Motor neuron (in vitro differentiated cells): ENCODE data around the gene SEPTIN10. TPM values are rescaled to one million over a fixed set of nuclear protein-coding genes. Genes with fewer than 3 reads are reported as not detected.
"Not testable (repeated sequence)": the region's sequence is repeated elsewhere in the genome, so short reads cannot be mapped to it uniquely, and the experiment has no call there.

Experiments used
- ATAC-seq, 8 experiments: fragments of 200-7000 bp; cut with Tn5 transposase; replicated peaks in 6 of 8; 2 replicates each; pipeline ENCODE4 v1.8.0; 2021; ENCODE audit warnings: mild to moderate bottlenecking in 8 of 8, moderate library complexity in 8 of 8
- H3K27ac ChIP-seq, 2 donors: fragments of 250-450 bp; sonication (Bioruptor Pico); 2 replicates each; pipeline ENCODE4 v1.9.0; 2021; ENCODE audit warnings: antibody characterized with exemption in 2 of 2, mild to moderate bottlenecking in 2 of 2, moderate library complexity in 1 of 2
- H3K4me1 ChIP-seq, 2 donors: fragments of 250-450 bp; sonication (Bioruptor Pico); replicated peaks in 1 of 2; 2 replicates each; pipeline ENCODE4 v1.6.1; 2021; ENCODE audit warnings: antibody characterized with exemption in 2 of 2, mild to moderate bottlenecking in 2 of 2, moderate library complexity in 1 of 2
- H3K4me3 ChIP-seq, 5 donors: fragments of 250-450 bp; sonication (Bioruptor Pico); 2 replicates each; pipeline ENCODE4 v1.9.0; 2021; ENCODE audit warnings: antibody characterized with exemption in 5 of 5, mild to moderate bottlenecking in 5 of 5, moderate library complexity in 4 of 5
- WGBS, 10 experiments: fragments of 450-650 bp; shearing (Covaris generic); methylation state at CpG; one replicate each; pipeline ENCODE4 v1.0.0; 2022; 5-methylcytosine and 5-hydroxymethylcytosine counted together
- in situ Hi-C, 9 experiments: fragments of 400-800 bp; cut with MboI; loops; one replicate each; pipeline ENCODE4 v1.15.0; 2021; ENCODE audit warnings: low sequenced_read_pairs in 9 of 9, low pct_unique_long_range_greater_than_20kb in 2 of 9; ENCODE audit not compliant: unreplicated experiment in 9 of 9
- total RNA-seq, 8 experiments: library from RNA; unstranded; fragments of 300-600 nt; gene quantifications; 2 replicates each; pipeline versions ENCODE4 v1.2.3 to v1.2.4, GENCODE V29; 2022

Gene SEPTIN10
- total RNA-seq, 8 experiments from 2014 or later: 22.1 to 53.8 (median 33.5) TPM

DNA sequence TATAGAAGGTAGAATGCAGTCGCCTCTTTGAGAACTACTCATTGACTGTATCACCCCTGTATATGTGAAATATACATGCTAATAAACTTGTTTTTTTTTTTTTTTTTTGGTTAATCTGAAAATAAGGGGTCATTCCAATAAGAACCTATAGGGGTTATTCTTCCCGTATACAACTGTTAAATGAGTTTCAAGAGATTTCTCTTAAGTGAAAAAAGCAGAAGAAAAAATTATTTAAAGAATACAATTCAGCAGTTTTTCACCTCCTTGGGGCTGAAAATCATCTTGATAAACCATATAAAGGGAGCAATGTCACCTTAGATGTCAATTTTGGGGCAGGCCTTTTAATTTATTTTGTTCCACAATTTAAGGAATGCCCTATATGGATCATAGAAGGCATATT, 66.5 kb downstream of the SEPTIN10 start:
- H3K4me3 ChIP-seq: no peak overlapping the region
- in situ Hi-C loops: no loop called here
- ATAC-seq: no peak
- no peaks in the 10 kb centered on the region for H3K4me1 ChIP-seq
- H3K27ac ChIP-seq: no peak overlapping the region
- 43 to 100% (median 88%) methylated on average over 1 to 2 of the region's 2 CpGs; no CpG with 5 or more reads in 1 of the 10 experiments for WGBS, 10 experiments

DNA sequence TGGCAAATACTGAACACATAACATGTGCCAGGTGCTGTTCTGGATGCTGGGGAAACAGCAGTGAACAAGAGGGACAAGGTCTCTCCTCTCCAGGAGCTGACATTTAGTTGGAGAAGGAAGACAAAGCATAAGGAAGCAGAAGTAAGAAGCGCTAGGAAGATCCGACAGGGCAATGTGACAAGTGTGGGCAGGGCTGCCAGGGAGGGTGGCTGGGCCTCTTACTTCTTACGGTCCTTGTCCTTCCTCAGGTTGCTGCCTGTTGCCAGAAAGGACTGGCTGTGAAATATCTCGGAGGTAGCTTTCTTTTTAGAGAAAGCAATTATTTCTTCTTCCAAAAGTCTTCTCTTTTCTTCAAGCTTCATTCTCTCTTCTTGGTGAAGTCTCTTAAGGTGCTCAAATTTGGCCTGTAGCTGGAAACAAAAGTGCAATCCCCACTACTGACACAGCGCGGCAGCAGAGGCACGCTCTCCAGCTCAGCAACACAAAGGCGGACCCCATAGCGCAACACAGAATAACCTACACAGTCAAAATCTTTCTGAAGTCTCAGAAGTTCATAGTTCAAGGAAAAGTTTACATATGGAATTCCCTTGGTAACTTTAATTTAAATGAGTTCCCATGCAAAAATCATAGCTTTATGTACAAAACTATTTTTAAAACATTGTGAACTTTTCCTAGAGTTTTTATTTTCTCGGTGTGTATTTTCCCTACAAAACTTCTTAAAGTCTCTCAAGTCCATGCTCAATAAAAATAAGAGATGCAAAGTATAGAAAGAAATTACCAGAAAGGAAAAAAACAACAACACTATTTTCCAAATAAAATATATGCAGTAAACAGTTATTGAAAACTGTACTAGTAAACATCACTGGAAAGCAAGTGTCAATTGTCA, 67.7 kb downstream of the SEPTIN10 start:
- WGBS, 10 experiments: 16 to 77% (median 37%) methylated on average over 2 to 10 of the region's 10 CpGs
- no peak overlapping the region for H3K27ac ChIP-seq
- ATAC-seq: peak; percentile 68 to 83 (median 75)
- H3K4me1 ChIP-seq: no peaks in the 10 kb centered on the region
- in situ Hi-C loops: no loop called here
- H3K4me3 ChIP-seq: no peak overlapping the region

DNA sequence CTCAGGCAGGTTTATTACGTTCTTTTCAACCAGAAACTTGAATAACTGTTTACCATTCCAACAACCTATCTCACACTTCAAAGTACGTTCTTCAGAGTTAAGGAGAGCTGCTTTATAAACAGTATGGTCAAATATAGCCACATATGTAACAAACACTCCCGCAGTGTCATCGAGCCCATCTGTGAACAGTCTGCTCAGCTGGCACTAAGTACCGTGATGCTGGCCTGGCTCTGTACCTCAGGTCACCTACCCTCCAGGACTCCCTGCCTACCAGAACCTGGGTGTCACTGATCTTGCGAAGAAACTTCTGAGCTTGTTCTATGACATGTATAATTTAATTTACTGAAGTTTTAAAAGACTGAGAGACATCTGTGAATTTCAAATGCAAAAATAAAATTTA, 71.4 kb downstream of the SEPTIN10 start:
- WGBS, 10 experiments: 63 to 100% (median 87%) methylated on average over 1 to 6 of the region's 6 CpGs; no CpG with 5 or more reads in 1 of the 10 experiments
- no peaks in the 10 kb centered on the region for H3K4me1 ChIP-seq
- H3K27ac ChIP-seq: no peak overlapping the region
- in situ Hi-C loops: no loop called here
- no peak overlapping the region for H3K4me3 ChIP-seq
- no peak for ATAC-seq

DNA sequence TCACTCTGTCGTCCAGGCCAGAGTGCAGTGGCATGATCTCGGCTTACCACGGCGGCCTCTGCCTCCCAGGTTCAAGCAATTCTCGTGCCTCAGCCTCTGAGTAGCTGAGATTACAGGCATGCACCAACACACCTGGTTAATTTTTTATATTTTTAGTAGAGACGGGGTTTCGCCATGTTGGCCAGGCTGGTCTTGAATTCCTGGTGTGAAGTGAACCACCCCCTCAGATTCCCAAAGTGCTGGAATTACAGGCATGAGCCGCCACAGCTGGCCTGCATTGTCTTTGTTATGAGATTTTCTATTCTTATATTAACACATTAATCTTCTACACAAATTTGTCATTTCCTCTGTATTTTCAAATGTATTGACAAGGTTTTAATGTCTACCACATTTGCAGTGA, 75.2 kb downstream of the SEPTIN10 start:
- Histone ChIP-seq H3K4me3 (no peak overlapping the region), H3K4me1 (no peaks in the 10 kb centered on the region), H3K27ac (no peak overlapping the region)
- in situ Hi-C loops: no loop called here
- WGBS, 10 experiments: 41 to 100% (median 86%) methylated on average over 1 to 8 of the region's 8 CpGs; no CpG with 5 or more reads in 3 of the 10 experiments
- ATAC-seq: no peak

DNA sequence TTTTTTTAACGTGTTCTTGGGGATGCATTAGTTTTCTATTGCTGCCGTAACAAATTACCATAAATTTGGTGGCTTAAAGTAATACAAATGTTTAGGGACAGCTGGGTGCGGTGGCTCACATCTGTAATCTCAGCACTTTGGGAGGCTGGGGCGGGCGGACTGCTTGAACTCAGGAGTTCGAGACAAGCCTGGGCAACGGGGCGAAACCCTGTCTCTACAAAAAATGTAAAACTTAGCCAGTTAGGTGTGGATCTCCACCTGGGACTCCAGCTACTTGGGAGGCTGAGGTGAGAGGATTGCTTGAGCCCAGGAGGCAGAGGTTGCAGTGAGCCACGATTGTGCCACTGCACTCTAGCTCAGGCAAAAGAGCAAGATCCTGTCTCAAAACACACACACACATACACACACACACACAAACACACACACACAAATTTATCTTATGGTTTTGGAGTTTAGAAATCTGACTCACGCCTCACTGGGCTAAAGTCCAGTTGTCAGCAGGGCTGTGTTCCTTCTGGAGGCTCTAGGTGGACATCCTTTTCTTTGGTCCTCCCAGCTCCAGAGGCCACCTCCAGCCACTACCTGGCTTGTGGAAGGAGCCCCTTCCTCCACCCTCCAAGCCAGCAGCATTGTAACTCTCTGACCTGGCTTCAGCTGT, 76.1 kb downstream of the SEPTIN10 start:
- no peak overlapping the region for H3K4me3 ChIP-seq
- 83 to 100% (median 91%) methylated on average over 1 to 8 of the region's 10 CpGs; no CpG with 5 or more reads in 2 of the 10 experiments for WGBS, 10 experiments
- no peak for ATAC-seq
- H3K27ac ChIP-seq: no peak overlapping the region
- no peaks in the 10 kb centered on the region for H3K4me1 ChIP-seq
- in situ Hi-C loops: no loop called here

DNA sequence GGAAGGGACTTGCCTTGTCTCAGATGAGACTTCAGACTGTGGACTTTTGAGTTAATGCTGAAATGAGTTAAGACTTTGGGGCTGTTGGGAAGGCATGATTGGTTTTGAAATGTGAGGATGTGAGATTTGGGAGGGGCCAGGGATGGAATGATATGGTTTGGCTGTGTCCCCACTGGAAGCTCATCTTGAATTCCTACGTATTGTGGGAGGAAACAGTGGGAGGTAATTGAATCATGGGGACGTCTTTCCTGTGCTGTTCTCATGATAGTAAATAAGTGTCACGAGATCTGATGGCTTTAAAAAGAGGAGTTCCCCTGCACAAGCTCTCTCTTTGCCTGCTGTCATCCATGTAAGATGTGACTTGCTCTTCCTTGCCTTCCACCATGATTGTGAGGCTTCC, 77.2 kb downstream of the SEPTIN10 start:
- H3K27ac ChIP-seq, ATAC-seq, H3K4me1 ChIP-seq, H3K4me3 ChIP-seq, in situ Hi-C loops: not testable (repeated sequence)
- WGBS, 10 experiments: 6 to 95% (median 74%) methylated on average over 1 to 3 of the region's 3 CpGs; no CpG with 5 or more reads in 1 of the 10 experiments

DNA sequence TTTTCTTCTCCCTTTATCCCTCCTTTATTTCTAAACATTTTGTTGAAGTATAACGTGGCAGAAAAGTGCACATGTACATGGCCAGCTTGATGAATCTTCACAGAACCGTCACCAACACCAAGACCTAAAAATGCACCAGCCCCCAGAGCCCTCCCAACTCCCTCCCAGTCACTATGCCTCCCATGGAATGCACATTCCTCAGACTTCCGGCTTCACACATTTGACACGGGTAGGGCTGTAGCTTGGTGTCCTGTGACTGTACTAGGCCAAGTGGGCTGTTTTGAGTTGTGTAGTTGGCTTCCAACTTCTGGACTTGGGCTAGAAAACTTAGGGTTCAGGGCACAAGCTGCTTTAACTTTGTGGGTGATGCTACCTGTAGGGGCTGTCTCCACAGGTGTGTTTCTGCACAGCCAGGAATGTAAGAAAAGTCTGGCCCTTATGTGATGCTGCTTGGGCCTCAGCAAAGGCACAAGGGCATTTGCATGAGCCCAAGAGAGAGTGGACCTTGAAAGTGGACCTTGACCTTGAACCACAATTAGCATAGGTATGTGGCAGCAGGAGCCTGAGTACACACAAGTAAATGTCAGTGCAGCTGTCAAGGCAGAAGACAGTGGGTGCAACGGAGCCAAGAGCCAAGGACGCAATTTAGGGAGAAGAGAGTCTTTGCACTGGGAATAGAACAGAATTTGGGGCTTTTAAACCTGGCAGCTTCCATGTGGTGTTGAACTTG, 78.4 kb downstream of the SEPTIN10 start:
- in situ Hi-C loops: no loop called here
- WGBS, 10 experiments: 14 to 100% (median 85%) methylated on average over 1 to 6 of the region's 6 CpGs; no CpG with 5 or more reads in 2 of the 10 experiments
- Histone ChIP-seq H3K4me1 (no peaks in the 10 kb centered on the region), H3K4me3 (no peak overlapping the region), H3K27ac (no peak overlapping the region)
- ATAC-seq: peak in 1 of 8 experiments; percentile 70

DNA sequence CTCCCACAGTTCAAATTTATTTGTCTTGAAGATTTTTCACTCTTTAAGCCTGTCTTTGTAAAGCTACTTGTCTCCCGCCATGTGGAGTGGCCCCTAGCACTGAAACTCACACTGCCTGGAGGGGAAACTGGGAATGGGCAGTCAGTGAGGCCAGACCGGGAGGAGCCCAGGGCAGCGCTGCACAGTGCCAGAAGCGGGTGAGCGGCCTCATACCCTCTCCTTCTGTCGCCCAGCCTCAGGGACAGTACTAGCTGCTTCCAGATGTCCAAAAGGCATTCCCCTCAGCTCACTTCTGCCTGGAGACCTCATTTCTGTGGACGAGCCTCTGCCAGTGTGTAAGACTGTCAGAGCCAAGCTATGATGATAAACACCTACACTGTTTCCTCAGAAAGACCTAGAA, 79.9 kb downstream of the SEPTIN10 start:
- 0 to 81% (median 72%) methylated on average over 2 to 5 of the region's 7 CpGs; no CpG with 5 or more reads in 3 of the 10 experiments for WGBS, 10 experiments
- ATAC-seq: peak in 2 of 8 experiments; percentile 29 to 38
- in situ Hi-C loops: no loop called here
- H3K4me3 ChIP-seq: no peak overlapping the region
- no peaks in the 10 kb centered on the region for H3K4me1 ChIP-seq
- H3K27ac ChIP-seq: no peak overlapping the region

DNA sequence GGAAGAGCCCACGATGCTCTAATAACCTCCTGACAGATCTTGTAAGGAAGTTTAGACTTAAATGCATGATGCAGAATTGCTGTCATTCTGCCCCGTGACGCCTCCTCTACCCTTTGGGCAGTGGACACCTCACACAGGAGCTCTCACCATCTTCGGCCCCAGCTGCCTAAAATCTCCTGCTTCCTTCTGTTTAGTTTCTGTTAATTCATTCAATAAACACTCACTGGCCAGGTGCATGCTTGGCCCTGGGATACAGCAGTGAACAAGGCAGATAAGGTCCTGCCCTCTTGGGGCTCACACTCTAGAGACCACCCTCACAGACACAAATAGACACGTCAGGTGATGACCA, 81.1 kb downstream of the SEPTIN10 start:
- ATAC-seq: no peak
- in situ Hi-C loops: no loop called here
- Histone ChIP-seq H3K27ac (no peak overlapping the region), H3K4me1 (no peaks in the 10 kb centered on the region), H3K4me3 (no peak overlapping the region)
- WGBS, 10 experiments: 20 to 95% (median 89%) methylated on average over 1 to 4 of the region's 5 CpGs; no CpG with 5 or more reads in 4 of the 10 experiments

DNA sequence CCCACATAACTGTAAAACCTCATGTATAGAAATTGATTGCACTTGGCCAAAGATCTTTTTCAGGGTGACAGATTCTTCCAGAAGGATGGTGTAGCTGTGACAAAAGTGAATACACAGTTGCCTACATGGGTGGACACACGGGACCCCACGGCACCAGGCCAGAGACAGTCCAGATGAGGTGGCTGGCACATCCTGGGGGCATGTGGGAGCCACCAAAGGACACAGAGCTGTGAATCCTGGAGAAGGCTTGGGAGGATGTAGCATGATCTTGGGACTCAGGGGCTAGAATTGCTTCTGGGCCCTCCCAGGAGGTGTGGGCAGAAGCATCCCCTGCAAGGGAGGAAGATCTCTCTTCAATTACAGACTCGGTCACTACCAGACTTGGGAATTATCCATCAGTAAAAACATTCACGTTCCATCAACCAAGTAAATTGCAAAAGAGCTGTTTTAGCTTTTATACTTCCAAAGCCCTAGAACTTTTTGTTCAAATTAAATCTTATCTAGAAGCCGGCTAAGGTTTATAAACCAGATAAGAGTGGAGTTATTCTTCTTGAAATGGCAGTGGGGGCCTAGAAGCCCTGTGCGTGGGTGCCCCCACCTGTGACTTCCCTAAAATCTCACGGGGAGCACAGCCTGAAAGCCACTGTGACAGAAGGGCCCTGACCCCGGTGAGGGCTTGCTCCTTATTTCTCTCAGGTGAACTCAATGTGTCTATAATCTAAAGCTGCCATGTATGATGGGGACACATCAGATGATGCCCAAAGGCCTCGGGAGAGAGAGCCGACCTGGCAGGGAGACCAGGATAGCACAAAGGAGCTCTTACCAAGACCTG, 81.7 kb downstream of the SEPTIN10 start:
- no peak overlapping the region for H3K27ac ChIP-seq
- no peaks in the 10 kb centered on the region for H3K4me1 ChIP-seq
- in situ Hi-C loops: no loop called here
- no peak for ATAC-seq
- no peak overlapping the region for H3K4me3 ChIP-seq
- WGBS, 10 experiments: 80 to 100% (median 95%) methylated on average over 1 to 6 of the region's 10 CpGs; no CpG with 5 or more reads in 4 of the 10 experiments

DNA sequence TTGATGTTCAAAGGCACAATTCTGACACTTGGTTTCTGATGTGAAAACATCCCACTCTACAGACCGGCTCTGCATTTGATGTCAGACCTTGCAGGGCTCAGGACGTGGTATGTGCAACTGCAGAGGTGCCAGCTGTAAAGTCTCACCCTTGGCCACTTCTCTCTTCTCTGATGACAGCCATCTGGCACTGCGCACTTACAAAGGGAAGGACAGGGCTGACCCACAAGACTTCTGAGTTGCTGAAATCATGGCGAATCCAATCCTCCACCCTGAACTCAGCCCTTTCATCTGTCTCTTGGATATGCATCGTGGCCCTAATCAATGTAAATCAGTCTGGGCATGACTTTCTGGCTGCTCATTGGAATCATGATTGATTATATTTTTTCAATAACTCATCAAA, 82.5 kb downstream of the SEPTIN10 start:
- WGBS, 10 experiments: 31 to 98% (median 77%) methylated on average over 2 to 4 of the region's 5 CpGs; no CpG with 5 or more reads in 4 of the 10 experiments
- in situ Hi-C loops: no loop called here
- Histone ChIP-seq H3K27ac (no peak overlapping the region), H3K4me1 (no peaks in the 10 kb centered on the region), H3K4me3 (no peak overlapping the region)
- no peak for ATAC-seq

DNA sequence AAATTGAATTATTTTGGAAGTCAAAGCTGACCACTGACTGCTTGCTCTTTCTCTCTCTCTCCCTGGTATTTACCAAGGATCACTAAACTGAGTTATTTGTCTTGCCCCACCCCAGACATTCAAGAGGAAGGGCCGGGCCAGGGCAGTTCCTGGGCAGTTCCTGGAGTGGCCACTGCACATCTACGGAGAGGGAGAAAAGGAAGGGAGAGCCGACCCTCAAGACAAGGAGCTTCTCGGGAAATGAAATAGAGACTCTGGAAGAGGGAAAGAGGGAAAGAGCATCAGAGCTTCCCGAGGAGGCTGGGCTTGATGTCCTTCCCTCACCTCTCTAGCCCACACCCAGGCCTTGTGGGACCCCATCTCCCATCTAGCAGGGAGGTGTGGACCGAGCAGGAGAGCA, 83.1 kb downstream of the SEPTIN10 start:
- in situ Hi-C loops: no loop called here
- no peak overlapping the region for H3K4me3 ChIP-seq
- peak in 3 of 8 experiments; percentile 36 to 76 (median 52) for ATAC-seq
- H3K27ac ChIP-seq: no peak overlapping the region
- no peaks in the 10 kb centered on the region for H3K4me1 ChIP-seq
- WGBS, 10 experiments: 33 to 100% (median 65%) methylated on average over 1 to 4 of the region's 6 CpGs; no CpG with 5 or more reads in 4 of the 10 experiments
